Fibroblast of lung (primary cell): ENCODE data around the gene SPINK4. TPM values are rescaled to one million over a fixed set of nuclear protein-coding genes. Genes with fewer than 3 reads are reported as not detected.

Experiments
- DNase-seq, 2 donors: peaks; one replicate each; pipeline versions ENCODE4 v3.0.0 to v3.0.0-alpha.2; 2010; ENCODE audit warnings: low read depth in 2 of 2
- H2AFZ ChIP-seq: 2 replicates; pipeline ENCODE4 v1.5.1; 2012; ENCODE audit warnings: low read length, control low read depth, inconsistent platforms
- H3K27ac ChIP-seq: 2 replicates; pipeline ENCODE4 v1.5.1; 2011; ENCODE audit warnings: low read length, control low read depth; ENCODE audit not compliant: insufficient read depth
- H3K27me3 ChIP-seq: 2 replicates; pipeline ENCODE4 v1.5.1; 2011; ENCODE audit warnings: mild to moderate bottlenecking, low read length; ENCODE audit not compliant: control insufficient read depth, insufficient read depth
- H3K36me3 ChIP-seq: 2 replicates; pipeline ENCODE4 v1.5.1; 2011; ENCODE audit warnings: low read length; ENCODE audit not compliant: control insufficient read depth, insufficient read depth
- H3K4me1 ChIP-seq: 2 replicates; pipeline ENCODE4 v1.5.1; 2011; ENCODE audit warnings: low read length; ENCODE audit not compliant: control insufficient read depth, insufficient read depth; ENCODE audit errors: extremely low read depth
- H3K4me2 ChIP-seq: 2 replicates; pipeline ENCODE4 v1.5.1; 2011; ENCODE audit warnings: low read length, control low read depth; ENCODE audit not compliant: insufficient read depth; ENCODE audit errors: extremely low read depth
- H3K4me3 ChIP-seq, 4 experiments: fragments of 200-600 bp in 1 of 4; sonication (generic) in 1 of 4; replicated peaks in 1 of 4; 2 replicates each; pipeline ENCODE4 v1.5.1; 2011 to 2016; ENCODE audit warnings: low read length in 4 of 4, low read depth in 3 of 4, mild to moderate bottlenecking in 3 of 4, control low read depth in 2 of 4, inconsistent platforms in 1 of 4, mixed read lengths in 1 of 4; ENCODE audit not compliant: insufficient read depth in 1 of 4; ENCODE audit errors: control extremely low read depth in 1 of 4
- H3K79me2 ChIP-seq: 2 replicates; pipeline ENCODE4 v1.5.1; 2012; ENCODE audit warnings: mild to moderate bottlenecking, low read length, inconsistent platforms; ENCODE audit not compliant: control insufficient read depth, insufficient read depth
- H3K9ac ChIP-seq: 2 replicates; pipeline ENCODE4 v1.5.1; 2011; ENCODE audit warnings: mild to moderate bottlenecking, low read length, control low read depth; ENCODE audit not compliant: insufficient read depth
- H3K9me3 ChIP-seq: 2 replicates; pipeline ENCODE4 v1.5.1; 2012; ENCODE audit warnings: low read depth, low read length; ENCODE audit not compliant: control insufficient read depth, insufficient read depth
- H4K20me1 ChIP-seq: 2 replicates; pipeline ENCODE4 v1.5.1; 2011; ENCODE audit warnings: low read length; ENCODE audit not compliant: control insufficient read depth, insufficient read depth; ENCODE audit errors: extremely low read depth
- EZH2 ChIP-seq: IDR thresholded peaks from 2 replicates; pipeline ENCODE4 v1.5.1; 2012; ENCODE audit warnings: low read length, control low read depth, mild to moderate bottlenecking; ENCODE audit errors: missing control alignments
- polyA plus RNA-seq, 2 donors: library from polyadenylated mRNA; depleted of rRNA in 1 of 2; stranded (reverse) in 1 of 2; unstranded in 1 of 2; fragments of >200 nt; gene quantifications; 2 replicates each; pipeline ENCODE4 v1.2.1, GENCODE V29; 2011 to 2012; ENCODE audit warnings: missing spikeins in 1 of 2
- total RNA-seq: library from RNA; depleted of rRNA; stranded (reverse); fragments of >200 nt; gene quantifications from 2 replicates; pipeline ENCODE4 v1.2.1, GENCODE V29; 2014
- TF ChIP-seq, protein P1 (sequence below), 2 donors: IDR thresholded peaks in 1 of 2; conservative IDR thresholded peaks in 1 of 2; 1 replicate in 1 of 2; 2 replicates in 1 of 2; pipeline ENCODE4 v1.5.1; 2011 to 2012; ENCODE audit warnings: low read length in 2 of 2, control low read depth in 1 of 2, inconsistent platforms in 1 of 2, low read depth in 1 of 2, mild to moderate bottlenecking in 1 of 2

The SPINK4 gene
- total and polyA plus RNA-seq, 2 donors (not counting 1 experiment from before 2014, with no cell fraction given): not detected

DNA sequence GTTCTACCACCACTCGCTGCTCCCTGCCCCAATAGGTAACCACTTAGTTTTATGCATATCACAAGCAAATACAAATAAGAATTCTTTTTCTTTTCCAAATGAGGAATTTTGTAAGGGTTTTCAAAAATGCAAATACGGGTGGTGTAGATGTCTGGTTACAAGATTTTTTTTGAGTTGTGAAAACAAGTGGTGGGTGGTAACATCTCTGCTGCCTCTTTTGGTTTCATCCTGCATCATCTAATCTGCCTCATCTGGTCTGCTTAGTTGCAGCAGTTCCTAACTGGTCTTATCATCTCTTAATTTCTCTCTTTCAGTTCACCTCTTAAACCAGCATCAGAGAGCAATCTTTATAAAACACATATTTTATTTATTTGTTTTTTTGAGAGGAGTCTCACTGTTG is 55.6 kb downstream of the SPINK4 start:
- peaks cover 14% of the 10 kb centered on the region for H3K36me3 ChIP-seq
- TF ChIP-seq EZH2: no peak
- TF ChIP-seq, protein P1, sequence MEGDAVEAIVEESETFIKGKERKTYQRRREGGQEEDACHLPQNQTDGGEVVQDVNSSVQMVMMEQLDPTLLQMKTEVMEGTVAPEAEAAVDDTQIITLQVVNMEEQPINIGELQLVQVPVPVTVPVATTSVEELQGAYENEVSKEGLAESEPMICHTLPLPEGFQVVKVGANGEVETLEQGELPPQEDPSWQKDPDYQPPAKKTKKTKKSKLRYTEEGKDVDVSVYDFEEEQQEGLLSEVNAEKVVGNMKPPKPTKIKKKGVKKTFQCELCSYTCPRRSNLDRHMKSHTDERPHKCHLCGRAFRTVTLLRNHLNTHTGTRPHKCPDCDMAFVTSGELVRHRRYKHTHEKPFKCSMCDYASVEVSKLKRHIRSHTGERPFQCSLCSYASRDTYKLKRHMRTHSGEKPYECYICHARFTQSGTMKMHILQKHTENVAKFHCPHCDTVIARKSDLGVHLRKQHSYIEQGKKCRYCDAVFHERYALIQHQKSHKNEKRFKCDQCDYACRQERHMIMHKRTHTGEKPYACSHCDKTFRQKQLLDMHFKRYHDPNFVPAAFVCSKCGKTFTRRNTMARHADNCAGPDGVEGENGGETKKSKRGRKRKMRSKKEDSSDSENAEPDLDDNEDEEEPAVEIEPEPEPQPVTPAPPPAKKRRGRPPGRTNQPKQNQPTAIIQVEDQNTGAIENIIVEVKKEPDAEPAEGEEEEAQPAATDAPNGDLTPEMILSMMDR (conservative IDR thresholded peaks at IDR 0.05 in 1 of 2, IDR thresholded peaks at IDR 0.05 in 1 of 2; ENCODE audit: low read depth in 1 of 2, low read length in 2 of 2): no peak
- no peak overlapping the region for H3K4me3 ChIP-seq
- peaks cover 2% of the 10 kb centered on the region for H3K4me1 ChIP-seq
- H3K9ac ChIP-seq: no peak overlapping the region
- H4K20me1 ChIP-seq: no peaks in the 10 kb centered on the region
- no peak overlapping the region for H2AFZ ChIP-seq
- H3K79me2 ChIP-seq: peaks cover 72% of the 10 kb centered on the region
- H3K27me3 ChIP-seq: no peaks in the 10 kb centered on the region
- no peak overlapping the region for H3K27ac ChIP-seq
- H3K9me3 ChIP-seq: no peaks in the 10 kb centered on the region
- H3K4me2 ChIP-seq: no peak overlapping the region
- DNase-seq: no peak

DNA sequence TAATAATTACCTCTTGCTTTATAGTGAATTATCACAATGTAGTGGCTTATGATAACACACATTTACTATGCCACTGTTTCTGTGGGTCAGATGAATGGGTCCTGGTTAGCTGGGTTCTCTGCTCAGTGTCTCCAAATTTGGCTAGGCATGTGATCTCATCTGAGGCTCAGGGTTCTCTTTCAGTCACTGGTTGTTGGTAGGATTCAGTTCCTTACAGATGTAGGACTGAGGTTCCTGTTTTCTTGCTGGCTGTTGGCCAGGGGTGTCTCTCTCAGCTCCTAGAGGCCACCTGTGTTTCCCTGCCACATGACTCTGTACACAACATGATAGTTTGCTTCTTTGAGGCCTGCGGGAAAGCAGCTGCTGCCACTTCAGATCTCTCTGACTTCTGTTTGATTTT is 57.5 kb downstream of the SPINK4 start:
- Histone ChIP-seq H3K9ac (no peak overlapping the region), H2AFZ (no peak overlapping the region), H4K20me1 (no peaks in the 10 kb centered on the region), H3K4me2 (no peak overlapping the region), H3K79me2 (peaks cover 57% of the 10 kb centered on the region), H3K36me3 (peaks cover 16% of the 10 kb centered on the region), H3K4me1 (peaks cover 2% of the 10 kb centered on the region), H3K9me3 (no peaks in the 10 kb centered on the region), H3K27me3 (no peaks in the 10 kb centered on the region), H3K4me3 (no peak overlapping the region), H3K27ac (peak overlapping the region; percentile 2)
- no peak for DNase-seq
- TF ChIP-seq, protein P1 (conservative IDR thresholded peaks at IDR 0.05 in 1 of 2, IDR thresholded peaks at IDR 0.05 in 1 of 2; ENCODE audit: low read depth in 1 of 2, low read length in 2 of 2): no peak
- no peak for TF ChIP-seq EZH2

Other genes with a start within 250 kb of the SPINK4 start
- 42.1 and 50.2 TPM in 2 replicates for gene APTX, start 238.5 kb upstream of the SPINK4 start, total RNA-seq
- 44.0 and 53.9 TPM in 2 replicates for gene APTX, start 238.5 kb upstream of the SPINK4 start, polyA plus RNA-seq
- gene DNAJA1, start 214.9 kb upstream of the SPINK4 start, total RNA-seq: 116 and 134 TPM in 2 replicates
- 163 and 165 TPM in 2 replicates for gene DNAJA1, start 214.9 kb upstream of the SPINK4 start, polyA plus RNA-seq
- gene SMU1, start 163.5 kb upstream of the SPINK4 start, total RNA-seq: 31.0 and 32.6 TPM in 2 replicates
- 18.5 and 19.1 TPM in 2 replicates for gene SMU1, start 163.5 kb upstream of the SPINK4 start, polyA plus RNA-seq
- 18.2 and 24.1 TPM in 2 replicates for gene B4GALT1, start 72.8 kb upstream of the SPINK4 start, total RNA-seq
- 51.9 and 64.8 TPM in 2 replicates for gene B4GALT1, start 72.8 kb upstream of the SPINK4 start, polyA plus RNA-seq
- gene BAG1, start 24.5 kb downstream of the SPINK4 start, total RNA-seq: 19.2 and 19.8 TPM in 2 replicates
- gene BAG1, start 24.5 kb downstream of the SPINK4 start, polyA plus RNA-seq: 30.4 and 36.4 TPM in 2 replicates
- gene CHMP5, start 24.9 kb downstream of the SPINK4 start, total RNA-seq: 124 and 130 TPM in 2 replicates
- gene CHMP5, start 24.9 kb downstream of the SPINK4 start, polyA plus RNA-seq: 99.9 and 108 TPM in 2 replicates
- gene NFX1, start 50.3 kb downstream of the SPINK4 start, total RNA-seq: 21.3 and 30.2 TPM in 2 replicates
- gene NFX1, start 50.3 kb downstream of the SPINK4 start, polyA plus RNA-seq: 39.5 and 41.6 TPM in 2 replicates
- gene AQP7, start 162.4 kb downstream of the SPINK4 start, total RNA-seq: 0.26 and 0.83 TPM in 2 replicates
- 0.05 and 0.09 TPM in 2 replicates for gene AQP7, start 162.4 kb downstream of the SPINK4 start, polyA plus RNA-seq
- 9.0 and 16.2 TPM in 2 replicates for gene AQP3, start 207.4 kb downstream of the SPINK4 start, total RNA-seq
- 3.2 and 4.4 TPM in 2 replicates for gene AQP3, start 207.4 kb downstream of the SPINK4 start, polyA plus RNA-seq
- 13.4 and 15.2 TPM in 2 replicates for gene NOL6, start 233.8 kb downstream of the SPINK4 start, total RNA-seq
- gene NOL6, start 233.8 kb downstream of the SPINK4 start, polyA plus RNA-seq: 24.4 and 34.2 TPM in 2 replicates